GM21723 (cell line): ENCODE measurements around the gene HABP2.

Experiments
- ATAC-seq: cut with Tn5 transposase; IDR thresholded peaks from one replicate; pipeline ENCODE4 v1.9.1; 2021; ENCODE audit warnings: mild to moderate bottlenecking, moderate library complexity; ENCODE audit not compliant: unreplicated experiment

Gene HABP2

GRCh38 chr10:113525713-113526112 is 27.1 kb upstream of the HABP2 start:
- ATAC-seq: no peak

GRCh38 chr10:113527211-113527906 is 25.5 kb upstream of the HABP2 start:
- ATAC-seq: no peak

GRCh38 chr10:113528876-113529275 is 24.0 kb upstream of the HABP2 start:
- ATAC-seq: no peak

GRCh38 chr10:113529575-113529974 is 23.3 kb upstream of the HABP2 start:
- ATAC-seq: no peak

GRCh38 chr10:113530476-113530875 is 22.4 kb upstream of the HABP2 start:
- ATAC-seq: no peak

- ATAC-seq: no peak
Observed at GRCh38 chr10:113532724-113533123, 20.1 kb upstream of the HABP2 start.

- no peak for ATAC-seq
Observed at GRCh38 chr10:113533801-113534200, 19.1 kb upstream of the HABP2 start.

- no peak for ATAC-seq
Observed at GRCh38 chr10:113534423-113534822, 18.4 kb upstream of the HABP2 start.

GRCh38 chr10:113537672-113538071 is 15.2 kb upstream of the HABP2 start:
- ATAC-seq: no peak

GRCh38 chr10:113538151-113538550 is 14.7 kb upstream of the HABP2 start:
- no peak for ATAC-seq

GRCh38 chr10:113539789-113540188 is 13.1 kb upstream of the HABP2 start:
- ATAC-seq: no peak

- ATAC-seq: no peak
Observed at GRCh38 chr10:113540845-113541548, 11.9 kb upstream of the HABP2 start.

GRCh38 chr10:113541549-113541927 is 11.3 kb upstream of the HABP2 start:
- no peak for ATAC-seq

GRCh38 chr10:113543107-113543955 is 9.5 kb upstream of the HABP2 start:
- no peak for ATAC-seq

GRCh38 chr10:113544392-113544791 is 8.5 kb upstream of the HABP2 start:
- ATAC-seq: no peak

GRCh38 chr10:113547426-113547825 is 5.4 kb upstream of the HABP2 start:
- no peak for ATAC-seq

GRCh38 chr10:113549856-113550255 is 3.0 kb upstream of the HABP2 start:
- no peak for ATAC-seq

GRCh38 chr10:113550365-113550764 is 2.5 kb upstream of the HABP2 start:
- no peak for ATAC-seq

GRCh38 chr10:113552014-113552413 is 839 bp upstream of the HABP2 start:
- ATAC-seq: no peak

GRCh38 chr10:113553149-113553548 is 296 bp downstream of the HABP2 start:
- no peak for ATAC-seq

- ATAC-seq: no peak
Observed at GRCh38 chr10:113554214-113554613, 1.4 kb downstream of the HABP2 start.

GRCh38 chr10:113555245-113555644 is 2.4 kb downstream of the HABP2 start:
- ATAC-seq: no peak
